EL (cell line): ENCODE data around the gene PACRG.
"Not testable (repeated sequence)": the region's sequence is repeated elsewhere in the genome, so short reads cannot be mapped to it uniquely, and the experiment has no call there.

Experiments used
- DNase-seq: peaks from one replicate; pipeline ENCODE4 v3.0.0-alpha.2; 2016

PACRG gene

DNA sequence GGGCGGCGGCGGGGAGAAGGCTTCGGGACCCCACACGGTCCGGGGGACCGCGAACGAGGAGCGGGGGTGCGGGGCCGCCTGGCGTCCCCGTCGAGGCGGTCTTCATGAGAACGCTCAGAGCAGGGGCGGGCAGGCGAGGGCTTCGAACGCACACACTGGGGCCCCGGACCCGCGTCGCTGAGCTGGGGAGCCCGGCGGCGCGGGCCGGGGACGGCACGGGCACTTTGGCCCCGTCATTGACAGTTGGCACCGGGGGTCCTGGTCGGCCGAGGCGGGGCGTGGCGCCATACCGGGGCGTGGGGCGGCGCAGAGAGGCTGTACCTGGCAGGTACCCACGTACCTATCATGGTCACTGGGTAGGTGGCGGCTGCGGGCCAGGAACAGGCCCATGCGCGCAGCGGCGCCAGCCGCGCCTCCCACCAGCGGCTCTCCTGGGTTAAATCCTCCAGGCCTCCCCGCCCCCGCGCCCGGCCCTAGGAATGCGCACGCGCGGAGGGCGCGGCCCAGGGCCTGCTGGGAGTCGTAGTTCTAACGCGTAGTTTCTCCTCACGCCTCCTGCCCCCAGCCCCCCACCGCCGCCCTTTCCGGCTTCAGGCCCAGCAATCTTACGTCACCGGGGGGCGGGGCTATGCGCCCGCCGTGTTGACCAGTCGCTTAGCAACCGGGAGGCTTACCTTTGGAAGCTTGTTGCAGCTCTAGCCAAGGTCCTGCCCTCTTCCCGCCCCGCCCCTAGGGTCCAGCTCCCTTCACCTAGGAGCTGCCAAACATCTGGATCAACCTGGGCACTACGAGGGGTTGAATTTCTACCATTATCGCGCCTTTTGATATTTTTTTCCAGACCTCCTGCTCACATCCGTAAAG, at the start of gene PACRG, which contains the start of gene PRKN:
Gene PACRG (plus strand): TSS at position 653 of the 861 bp plus-strand sequence.
Gene PRKN (minus strand): TSS at position 445 of the 861 bp plus-strand sequence.
- DNase-seq, result peak; percentile 96

DNA sequence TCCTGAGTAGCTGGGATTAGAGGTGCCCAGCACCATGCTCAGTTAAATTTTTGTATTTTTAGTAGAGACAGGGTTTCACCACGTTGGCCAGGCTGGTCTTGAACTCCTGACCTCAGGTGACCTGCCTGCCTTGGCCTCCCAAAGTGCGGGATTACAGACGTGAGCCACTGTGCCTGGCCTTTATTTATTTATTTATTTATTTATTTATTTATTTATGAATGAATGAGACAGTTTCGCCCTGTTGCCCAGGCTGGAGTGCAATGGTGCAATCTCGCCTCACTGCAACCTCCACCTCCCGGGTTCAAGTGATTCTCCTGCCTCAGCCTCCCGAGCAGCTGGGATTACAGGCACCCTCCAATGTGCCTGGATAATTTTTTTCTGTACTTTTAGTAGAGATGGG, 48.9 kb upstream of the PACRG start:
- not testable (repeated sequence) for DNase-seq

DNA sequence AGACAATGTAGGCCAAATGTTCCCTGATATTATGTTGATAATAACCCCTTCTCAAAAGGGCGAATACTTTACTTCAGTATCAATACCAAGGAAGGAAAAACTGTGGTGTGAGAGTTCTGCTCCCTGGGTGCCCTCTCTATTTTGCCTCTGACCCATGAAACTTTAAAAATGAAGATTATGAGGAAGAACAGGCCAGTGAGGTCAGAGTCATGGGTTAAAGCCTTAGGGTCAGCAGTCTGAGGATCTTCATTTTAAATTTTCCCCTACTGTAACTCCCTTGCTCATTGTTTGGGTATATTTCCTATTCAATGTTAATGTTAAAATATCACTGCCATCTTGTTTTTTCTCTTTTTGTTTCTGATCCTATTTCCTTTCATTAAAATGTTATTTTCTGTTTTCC, 48.1 kb upstream of the PACRG start:
- DNase-seq, result no peak

DNA sequence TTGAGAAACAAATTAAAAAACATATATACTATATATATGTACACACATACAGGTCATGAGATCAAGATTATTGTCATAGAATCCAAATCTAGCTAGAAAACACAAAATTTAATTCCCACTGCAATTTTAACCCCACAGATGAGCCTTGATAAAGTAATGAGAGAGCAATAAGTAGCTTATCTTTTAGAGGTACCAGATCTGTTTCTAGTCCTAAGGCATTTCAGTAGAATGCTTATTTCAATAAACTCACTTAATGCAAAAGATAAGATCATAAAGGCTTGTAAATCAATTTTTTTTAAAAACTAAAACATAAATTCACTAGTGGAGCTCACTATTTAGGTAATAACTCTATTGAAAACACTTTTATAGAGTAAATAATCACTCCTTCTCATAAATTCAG, 47.4 kb upstream of the PACRG start:
- no peak for DNase-seq

DNA sequence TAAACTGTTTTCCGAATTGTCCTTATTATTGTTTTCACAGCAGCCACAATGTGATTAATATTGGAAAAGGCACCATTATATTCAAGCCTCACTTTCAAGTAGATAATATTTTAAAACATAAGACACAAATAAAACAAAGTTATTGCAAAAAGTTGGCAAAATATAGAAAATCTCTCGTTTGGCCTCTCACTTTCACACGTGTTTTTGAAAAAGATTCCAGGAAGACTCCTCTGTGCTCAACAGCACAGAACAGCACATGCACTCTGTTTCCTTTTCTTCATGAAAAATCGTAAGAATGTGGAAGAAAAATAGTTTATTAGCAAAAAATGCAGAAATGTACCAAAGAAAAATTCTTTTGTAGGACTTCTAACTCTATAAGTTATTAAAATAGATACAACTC, 46.9 kb upstream of the PACRG start:
- no peak for DNase-seq

DNA sequence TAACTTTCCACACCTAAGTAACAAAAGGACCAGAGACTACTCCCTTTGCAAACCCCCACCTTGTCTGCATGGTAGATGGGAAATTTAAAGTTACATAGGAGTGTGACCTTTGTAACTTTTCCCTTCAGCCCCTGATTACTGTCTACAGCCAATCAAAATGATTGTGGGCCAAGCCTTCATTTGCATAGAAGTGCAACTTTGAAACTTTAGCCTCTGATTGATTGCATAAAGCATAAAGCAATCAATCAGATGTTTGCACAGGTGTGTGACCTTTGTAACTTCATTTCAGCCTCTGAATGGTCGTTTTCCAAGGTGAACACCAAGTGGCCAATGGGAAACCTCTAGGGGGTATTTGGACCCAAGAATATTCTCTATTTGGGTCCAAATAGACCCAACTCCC, 46.3 kb upstream of the PACRG start:
- DNase-seq, result no peak

DNA sequence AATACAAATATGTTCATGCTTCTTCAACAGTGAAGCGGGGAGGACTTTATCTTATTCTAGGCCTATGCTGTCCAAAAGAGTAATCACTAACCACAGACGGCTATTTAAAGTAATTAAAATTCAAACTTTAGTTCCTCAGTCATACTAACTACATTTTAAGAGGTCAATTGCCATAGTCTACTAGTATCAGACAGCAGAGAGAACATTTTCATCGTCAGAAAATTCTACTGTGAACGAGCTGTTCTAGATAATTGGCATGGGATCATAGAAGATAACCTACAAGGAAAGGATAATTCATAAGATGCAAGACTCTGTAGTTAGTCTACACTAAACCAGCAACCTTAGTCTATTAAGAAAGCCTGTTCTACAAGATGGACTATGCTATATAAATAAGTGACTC, 44.6 kb upstream of the PACRG start:
- no peak for DNase-seq

DNA sequence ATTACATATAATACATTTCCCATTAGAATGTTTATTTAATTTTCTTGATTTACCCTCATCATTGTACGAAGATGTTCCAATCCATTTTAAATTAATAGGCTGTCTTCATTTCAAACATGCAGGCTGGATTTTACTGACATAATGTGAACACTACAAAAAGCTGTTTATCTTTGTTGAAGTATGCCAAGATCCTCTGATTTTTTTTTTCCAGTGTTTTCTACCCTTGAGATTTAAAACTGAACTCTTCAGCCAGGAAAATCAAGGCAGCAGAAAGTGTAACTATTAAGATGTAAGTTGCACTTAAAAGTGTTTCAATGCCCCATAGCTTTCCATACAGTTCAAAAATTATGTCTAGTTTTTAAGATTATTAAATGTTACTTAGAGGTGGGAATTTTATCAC, 43.7 kb upstream of the PACRG start:
- no peak for DNase-seq

DNA sequence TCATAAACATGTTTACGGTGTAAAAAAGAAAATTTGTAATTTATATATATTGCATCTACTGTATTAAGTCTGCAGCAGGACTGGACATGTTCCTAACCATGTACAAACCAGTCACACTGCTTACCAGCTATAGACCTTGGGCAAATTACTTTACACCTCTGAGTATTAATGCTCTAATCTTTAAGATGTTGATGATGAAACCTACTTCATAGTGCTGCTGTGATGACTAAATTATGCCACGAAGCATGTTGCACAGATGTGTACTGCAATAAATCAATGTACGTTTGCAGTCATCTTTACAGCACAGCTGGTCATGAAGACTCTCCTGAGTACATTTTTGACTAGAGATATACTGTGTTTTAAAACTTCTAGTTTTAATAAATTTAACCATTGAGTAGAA, 42.8 kb upstream of the PACRG start:
- no peak for DNase-seq

DNA sequence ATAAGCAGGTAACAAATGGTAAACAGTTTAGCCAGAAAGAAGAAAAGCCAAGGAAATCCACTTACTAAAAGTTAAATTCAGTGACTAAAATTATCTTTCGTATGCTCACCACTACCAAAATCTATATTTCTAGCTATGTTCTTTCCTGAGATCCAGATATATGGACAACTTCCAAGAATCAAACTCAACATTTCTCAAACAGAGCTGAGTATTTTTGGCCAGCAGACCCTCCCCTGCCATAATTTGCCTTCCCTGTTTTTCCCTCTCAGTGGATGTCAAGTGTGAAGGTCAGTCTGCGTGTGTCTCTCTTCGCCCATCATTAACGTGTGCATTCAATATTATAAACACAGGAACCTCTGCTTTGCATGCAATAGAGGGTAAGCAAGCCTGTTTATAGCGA, 42.2 kb upstream of the PACRG start:
- no peak for DNase-seq

DNA sequence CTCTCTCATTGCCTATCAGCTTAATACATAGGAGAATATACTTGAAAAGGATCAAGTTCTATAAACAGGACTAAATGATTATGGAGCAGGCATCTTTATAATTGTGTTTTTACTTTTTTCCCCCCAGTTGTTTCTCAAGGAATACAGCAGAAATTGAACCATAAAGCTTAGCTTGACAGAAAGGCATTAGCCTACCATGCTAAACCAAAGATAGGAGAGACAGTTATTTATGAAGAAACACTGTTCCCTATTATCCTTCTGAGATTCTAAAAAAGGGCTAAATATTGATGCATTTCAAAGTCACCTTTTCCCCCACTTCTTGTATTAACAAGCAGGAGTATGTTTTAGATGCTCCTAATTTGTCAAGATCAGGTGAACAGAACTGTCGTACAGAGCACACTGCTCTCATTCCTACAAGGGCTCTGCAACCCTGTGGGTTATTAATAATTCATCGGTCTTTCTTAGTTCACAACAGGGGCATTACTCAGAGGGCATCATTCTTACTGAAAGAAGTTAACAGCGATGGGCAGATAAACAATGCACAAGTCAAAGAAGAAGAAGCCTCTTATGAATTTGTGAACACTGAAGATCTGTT, 38.9 kb upstream of the PACRG start:
- no peak for DNase-seq

DNA sequence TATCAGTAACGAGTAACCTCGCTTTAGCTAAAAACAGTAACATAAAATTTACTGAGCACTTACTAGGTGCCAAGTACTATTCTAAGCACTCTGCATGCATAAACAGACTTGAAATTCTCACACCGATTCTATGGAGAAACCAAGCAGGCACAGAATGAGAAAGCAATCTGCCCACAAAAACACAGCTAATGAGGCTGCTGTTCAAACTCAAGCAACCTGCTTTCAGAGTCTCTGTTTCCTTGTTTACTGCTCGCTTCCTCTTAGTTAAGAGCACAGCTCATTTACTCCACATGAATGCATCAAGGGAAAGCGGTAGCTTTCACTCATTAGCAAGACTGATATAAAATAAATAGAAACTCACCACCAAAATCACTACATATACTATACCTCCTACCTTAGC, 37.6 kb upstream of the PACRG start:
- DNase-seq, result no peak

DNA sequence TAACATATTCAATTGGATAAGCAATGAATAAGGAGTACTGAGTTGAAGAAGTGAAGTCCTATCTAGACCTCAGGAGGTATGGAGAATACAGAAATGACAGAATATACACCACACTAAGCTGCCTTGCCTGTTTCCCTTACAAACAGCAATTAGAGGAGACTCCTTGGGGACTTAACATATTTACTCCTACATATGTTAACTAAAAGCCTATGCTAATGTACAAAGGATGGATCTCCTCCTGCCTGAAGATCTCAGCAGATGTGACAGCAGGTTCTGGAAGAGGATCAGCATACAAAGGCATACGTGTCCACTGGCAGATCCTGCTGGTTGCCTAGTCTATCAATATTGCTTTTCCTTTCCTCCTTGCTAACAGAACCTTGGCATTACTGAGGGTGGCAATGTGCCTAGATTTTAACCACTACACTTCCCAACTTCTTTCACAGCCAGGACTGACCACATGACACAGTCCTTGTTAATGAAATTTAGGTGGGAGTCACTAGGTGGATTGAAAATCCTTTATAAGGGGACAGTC, 29.8 kb upstream of the PACRG start:
- DNase-seq, result no peak

DNA sequence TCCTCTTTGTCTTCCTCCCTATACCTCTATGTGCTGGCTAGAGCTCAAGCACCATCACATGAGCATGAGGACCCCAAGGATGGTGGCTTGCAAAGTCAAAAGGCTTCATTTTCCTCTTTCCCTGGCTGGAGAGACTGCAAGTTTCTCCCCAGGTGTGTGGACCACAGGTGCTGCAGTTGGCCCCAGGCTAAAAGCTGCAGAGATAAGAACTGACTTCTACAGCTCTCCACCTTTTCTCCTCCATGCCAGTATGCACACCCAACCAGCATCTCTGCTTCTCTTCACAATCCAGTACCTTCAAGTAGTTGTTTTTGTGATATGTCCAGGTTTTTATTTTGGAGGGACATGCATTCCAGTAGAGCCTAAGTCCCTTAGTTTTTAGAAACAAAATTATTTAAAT, 29.3 kb upstream of the PACRG start:
- DNase-seq, result no peak

DNA sequence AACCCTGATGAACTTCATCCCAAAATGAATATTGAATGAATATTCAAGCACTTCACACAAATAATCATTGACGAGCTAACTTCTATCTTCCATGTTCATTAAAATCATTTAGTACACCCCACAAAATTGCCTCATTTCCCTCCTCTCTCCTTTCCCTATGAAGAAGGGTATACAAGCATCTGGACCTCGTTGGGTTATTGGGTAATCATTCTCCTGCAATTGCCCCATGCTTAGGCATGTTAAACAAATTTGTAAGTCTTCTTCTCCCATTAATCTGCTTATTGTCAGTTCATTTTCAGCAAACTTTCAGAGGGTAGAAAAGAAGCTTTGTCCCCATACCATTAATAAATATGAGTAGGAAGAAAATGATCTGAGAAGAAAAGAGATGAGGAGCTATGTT, 27.8 kb upstream of the PACRG start:
- DNase-seq, result no peak

DNA sequence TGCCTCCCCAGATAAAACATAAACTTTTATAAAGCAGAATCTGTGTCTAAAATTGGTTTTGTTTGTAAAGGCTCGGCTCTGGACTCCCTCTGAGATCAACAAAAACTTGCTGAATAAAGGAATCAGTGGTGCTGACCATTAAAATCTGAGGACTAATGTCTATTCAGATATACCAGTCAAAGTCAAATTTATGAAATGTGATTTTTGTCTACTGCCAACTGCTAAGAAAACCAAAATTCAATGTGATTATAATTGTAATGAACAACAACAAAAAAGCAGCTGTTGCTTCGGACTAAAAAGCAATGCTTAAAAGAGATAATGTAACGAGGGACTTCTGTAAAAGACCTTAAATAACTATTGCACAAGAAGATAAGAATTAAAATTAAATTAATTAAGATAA, 26.8 kb upstream of the PACRG start:
- DNase-seq, result no peak

DNA sequence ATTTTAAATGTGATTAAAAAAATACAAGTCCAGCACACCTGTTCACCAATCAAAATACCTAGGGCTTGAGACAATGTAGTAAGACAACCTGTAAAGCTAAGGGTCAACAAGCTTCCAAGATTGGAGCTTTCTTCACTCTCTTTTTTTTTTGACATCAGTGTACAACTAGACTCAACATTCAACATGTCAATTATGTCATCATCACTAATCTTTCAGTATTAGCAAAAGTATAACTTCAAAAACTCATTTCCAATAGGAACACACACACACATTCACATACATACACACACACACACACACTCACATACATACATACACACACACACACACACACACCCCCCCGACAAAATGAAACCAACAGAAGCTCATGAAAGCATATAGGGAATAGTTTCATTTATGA, 26.2 kb upstream of the PACRG start:
- no peak for DNase-seq

DNA sequence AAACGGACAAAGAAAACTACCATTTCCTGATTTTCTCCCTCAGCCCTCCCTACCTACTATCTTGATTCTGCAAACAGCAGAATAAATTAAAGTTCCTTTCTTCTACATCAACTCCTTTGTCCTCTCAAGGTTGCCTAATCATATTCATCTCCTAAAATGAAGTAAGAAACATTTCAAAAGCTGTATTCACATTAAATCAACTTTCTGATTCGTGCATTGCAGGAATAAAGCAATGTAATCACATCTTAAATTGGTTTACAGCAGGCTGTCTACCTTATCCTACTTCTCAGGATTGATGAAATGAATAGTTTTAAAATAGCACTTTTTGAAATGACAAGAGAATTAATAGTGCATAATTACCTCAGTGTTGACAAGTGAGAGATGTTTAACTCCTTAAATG, 25.3 kb upstream of the PACRG start:
- no peak for DNase-seq

DNA sequence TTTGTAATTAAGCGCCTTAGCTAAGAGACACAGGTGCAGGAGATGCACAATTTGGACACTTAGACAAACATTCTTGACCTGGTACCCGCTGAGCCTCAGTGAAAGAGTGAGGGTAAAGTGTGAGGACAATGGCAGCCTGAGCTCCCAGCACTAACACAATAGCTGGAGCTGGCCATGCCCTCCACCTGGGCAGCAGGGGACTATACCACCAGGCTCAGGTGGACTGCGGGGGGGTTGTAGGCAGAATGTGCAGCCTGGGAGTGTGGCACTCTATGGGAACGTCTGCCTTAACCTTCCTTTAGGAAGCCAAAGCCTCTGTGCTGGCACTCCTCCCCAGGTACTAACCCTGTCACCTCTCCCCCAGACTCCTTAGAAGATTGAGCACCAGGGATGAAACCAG, 23.8 kb upstream of the PACRG start:
- DNase-seq, result no peak

DNA sequence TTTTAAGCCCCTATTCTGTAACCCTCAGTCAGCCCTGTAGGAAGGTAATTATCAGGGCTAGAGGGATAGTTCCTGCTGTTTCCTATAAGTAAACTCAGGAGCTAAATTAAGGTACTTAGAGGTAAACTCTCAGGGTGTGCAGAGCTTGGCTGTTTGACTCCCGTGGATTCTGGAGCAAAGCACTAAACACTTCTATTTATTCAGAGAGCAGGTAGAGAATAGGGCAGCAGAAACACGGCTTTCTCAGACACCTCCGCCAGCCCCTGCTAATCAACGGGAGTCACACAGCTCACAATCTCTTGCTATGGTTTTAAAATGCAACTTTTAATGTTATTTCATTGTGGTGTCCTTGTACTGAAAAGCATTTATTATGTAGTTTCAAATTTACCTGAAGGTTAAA, 22.0 kb upstream of the PACRG start:
- no peak for DNase-seq

DNA sequence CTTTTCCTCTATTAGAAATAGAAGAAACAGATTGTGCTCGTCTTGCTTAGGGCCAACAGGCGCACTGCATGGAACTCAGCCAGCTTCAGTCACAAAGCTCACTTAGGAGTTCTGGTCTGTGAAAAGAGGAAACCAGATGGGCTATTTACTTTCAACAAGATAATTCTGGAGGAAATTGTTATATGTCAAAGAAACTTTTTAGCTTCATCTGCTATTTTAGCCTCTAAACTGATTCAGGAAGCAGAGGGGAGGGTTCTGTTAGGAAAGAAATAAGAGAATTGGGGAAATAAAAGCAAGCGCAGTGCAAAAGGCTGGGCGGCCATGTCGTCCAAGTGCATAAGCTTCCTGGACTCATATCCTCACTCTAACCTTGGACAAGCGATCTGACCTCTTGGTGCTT, 21.5 kb upstream of the PACRG start:
- DNase-seq, result no peak

DNA sequence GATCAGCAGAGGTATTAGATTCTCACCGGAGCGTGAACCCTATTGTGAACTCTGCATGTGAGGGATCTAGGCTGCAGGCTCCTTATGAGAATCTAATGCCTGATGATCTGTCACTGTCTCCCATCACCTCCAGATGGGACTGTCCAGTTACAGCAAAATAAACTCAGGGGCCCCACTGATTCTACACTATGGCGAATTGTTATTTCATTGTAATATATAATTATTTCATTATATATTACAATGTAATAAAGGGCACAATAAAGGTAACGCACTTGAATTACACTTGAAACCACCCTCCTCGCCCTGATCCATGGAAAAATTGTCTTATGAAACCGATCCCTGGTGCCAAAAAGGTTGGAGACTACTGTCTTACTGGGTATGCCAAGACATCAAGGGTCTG, 18.8 kb upstream of the PACRG start:
- DNase-seq, result no peak

DNA sequence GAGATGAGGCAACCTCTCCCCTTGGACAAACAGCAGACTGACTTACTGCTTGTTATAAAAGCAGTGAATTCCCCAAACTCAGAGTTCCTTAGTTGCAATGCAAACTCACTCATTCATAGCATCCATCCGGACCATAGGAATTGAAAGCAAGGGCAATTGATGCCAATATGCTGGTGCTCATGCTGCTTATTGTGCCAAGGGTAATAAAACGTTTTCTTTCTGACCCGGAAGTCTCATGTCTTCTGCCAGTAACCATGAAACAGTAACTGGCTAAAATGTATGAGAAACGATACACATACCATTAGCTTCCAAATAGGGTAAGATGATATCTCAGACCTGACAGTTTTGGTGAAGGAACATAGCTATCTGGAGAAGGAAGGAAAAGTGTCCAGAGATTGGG, 18.3 kb upstream of the PACRG start:
- no peak for DNase-seq

DNA sequence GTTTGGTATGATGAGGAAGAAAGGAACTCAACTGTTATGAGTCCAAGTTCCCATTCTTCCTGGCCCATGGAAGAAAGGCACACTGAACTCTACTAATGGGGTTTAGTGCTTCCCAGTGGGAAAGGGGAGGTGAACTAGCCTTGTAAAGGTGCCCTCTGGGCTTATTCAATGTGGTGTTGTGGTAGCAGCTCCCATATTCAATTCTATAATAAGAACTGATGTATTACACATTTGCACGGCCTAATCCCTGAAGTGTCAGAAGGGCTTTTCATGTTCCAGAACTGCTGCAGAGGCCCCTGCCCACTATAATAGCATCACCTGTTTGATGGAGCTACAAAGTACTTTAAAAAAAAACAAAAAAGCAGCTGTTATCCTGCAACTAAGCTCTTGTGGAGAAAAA, 17.4 kb upstream of the PACRG start:
- no peak for DNase-seq

DNA sequence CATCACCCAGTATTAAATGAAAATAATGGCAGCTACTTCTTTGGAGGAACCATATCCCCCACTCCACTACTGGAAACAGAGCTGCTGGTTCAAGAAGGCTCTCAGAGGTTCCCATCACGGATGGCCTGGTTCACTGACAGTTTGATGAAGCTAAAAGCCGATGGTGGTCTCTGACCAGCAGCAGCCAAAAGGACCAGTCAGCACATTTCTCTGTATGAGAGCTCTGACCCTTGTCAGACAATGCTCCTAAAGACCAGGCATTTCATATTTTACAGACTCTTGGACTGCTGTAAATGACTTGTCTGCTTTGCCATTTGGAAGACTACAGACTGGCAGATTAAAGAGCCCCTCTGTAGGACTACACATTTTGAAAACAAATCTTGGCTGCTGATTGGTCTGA, 16.8 kb upstream of the PACRG start:
- no peak for DNase-seq
